GM19023 (cell line): ENCODE data around the gene TUBA8.

Experiments
- ATAC-seq: cut with Tn5 transposase; IDR thresholded peaks from one replicate; pipeline ENCODE4 v1.9.1; 2021; ENCODE audit warnings: mild to moderate bottlenecking, moderate library complexity; ENCODE audit not compliant: unreplicated experiment

Gene TUBA8

GRCh38 chr22:18077087-18077638, 33.4 kb upstream of the TUBA8 start:
- peak; percentile 8 for ATAC-seq

DNA sequence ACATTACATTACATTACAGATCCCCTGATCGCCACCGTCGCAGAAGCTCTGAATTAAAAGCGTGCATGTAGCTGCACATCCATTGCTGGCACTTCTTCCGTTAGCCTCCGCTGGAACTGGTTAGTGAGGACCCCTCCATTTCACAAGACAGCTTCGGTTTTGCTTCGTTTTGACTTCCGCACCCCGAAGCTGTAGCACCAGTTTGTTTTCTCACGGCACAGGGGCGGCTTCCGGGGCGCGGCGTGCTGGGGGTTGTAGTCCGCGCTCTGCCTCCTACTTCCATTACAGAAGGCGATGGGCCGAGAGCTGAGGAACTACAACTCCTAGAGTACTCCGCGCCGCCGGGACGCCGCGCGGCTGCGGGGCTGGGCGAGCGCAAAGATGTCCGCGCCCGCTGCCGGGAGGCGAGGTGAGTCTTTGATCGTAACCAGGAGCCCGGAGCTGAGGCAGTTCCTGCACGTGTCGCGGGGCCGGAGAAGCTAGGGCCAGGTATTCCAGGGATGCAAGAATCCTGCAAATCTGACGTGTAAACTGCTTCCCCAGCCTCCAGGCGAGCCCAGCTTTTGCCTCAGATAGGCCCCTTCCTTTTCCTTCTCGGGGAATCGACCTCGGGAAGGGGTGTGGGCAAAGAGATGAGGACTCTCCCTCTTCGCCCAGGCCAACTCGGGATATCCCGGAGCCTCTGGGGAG, 32.8 kb upstream of the TUBA8 start, which contains the start of gene PEX26:
PEX26 (plus strand) TSS at position 352 of the 690 bp plus-strand sequence. CDS start 387 bp downstream, outside the sequence.
- ATAC-seq, result peak; percentile 92

- peak; percentile 29 for ATAC-seq
These were observed 32.1 kb upstream of the TUBA8 start for GRCh38 chr22:18078329-18079041.

DNA sequence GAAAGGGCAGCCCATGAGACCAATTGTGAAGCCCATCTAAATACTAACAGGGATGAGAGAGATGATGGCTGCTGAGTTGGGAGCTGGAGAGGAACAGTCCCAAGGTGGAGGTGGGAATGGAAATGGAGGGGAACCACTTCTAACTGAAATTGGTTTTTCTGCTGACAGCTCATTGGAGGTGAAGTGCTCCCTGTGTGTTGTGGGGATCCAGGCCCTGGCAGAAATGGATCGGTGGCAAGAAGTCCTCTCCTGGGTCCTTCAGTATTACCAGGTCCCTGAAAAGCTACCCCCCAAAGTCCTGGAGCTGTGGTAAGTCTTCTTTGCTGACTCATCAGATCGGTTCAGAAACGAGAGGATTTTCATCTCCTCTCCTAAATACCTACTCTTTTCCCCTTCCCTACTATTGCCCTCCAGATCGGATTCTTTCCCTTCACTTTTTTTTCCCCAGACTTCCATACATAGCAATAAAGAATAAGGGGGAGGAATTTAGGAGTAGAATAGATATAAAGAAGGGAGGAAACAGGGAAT, 30.8 kb upstream of the TUBA8 start:
- ATAC-seq, result no peak

GRCh38 chr22:18081416-18081815, 29.2 kb upstream of the TUBA8 start:
- no peak for ATAC-seq

DNA sequence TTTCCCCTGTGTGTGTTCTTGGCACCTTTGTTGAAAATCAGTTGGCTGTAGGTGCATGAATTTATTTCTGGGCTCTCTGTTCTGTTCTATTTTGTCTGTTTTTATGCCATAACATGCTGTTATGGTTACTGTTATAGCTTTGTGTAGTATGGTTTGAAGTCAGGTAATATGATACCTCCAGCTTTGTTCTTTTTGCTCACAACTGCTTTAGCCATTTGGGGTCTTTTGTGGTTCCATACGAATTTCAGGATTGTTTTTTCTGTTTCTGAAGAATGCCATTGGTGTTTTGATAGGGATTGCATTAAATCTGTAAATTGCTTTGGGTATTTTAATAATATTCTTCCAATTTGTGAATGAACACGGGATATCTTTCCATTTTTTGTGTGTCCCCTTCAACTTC, 28.1 kb upstream of the TUBA8 start:
- no peak for ATAC-seq

GRCh38 chr22:18083406-18083805, 27.2 kb upstream of the TUBA8 start:
- no peak for ATAC-seq

DNA sequence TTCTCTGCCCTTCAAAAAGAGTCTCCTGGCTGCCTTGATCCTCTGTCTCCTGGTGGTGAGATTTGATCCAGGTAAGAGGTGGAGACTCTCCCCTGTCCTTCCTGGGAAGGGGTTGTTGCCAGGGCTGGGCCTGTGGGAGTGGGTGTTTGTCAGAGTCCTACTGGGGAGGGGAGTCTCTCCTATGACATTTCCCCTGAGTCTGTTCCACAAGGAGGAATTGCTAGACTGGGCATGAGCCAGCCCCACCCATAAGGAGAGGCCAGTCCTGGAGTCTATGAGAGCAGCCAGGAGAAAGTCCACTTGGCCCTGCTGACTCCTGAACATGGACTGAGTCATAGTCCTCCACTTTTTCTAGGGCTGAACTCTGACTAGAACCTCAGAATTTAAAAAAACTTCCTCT, 25.4 kb upstream of the TUBA8 start:
- ATAC-seq, result no peak

DNA sequence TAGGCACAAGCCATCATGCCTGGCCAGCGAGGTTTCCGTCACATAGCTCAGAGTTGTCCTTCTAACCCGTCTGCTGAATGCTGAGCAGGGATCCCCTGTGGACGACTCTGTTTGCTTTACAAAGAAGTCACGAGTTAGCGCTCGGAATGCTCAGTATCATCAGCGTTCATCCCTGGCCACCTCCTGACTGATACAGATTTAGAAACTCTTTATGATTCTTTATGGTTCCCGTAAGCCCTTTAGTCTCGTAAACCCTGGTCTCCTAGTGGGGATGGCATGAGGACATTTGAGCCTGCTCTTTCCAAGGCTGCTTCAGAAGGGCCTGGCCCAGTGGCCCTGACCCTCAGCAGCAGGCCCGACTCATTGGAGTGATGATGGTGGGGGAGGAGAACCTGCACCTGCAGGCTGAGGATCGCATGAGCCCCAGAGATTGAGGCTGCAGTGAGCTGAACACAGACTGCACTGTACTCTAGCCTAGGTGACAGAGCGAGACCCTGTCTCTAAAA, 23.2 kb upstream of the TUBA8 start:
- ATAC-seq, result no peak

DNA sequence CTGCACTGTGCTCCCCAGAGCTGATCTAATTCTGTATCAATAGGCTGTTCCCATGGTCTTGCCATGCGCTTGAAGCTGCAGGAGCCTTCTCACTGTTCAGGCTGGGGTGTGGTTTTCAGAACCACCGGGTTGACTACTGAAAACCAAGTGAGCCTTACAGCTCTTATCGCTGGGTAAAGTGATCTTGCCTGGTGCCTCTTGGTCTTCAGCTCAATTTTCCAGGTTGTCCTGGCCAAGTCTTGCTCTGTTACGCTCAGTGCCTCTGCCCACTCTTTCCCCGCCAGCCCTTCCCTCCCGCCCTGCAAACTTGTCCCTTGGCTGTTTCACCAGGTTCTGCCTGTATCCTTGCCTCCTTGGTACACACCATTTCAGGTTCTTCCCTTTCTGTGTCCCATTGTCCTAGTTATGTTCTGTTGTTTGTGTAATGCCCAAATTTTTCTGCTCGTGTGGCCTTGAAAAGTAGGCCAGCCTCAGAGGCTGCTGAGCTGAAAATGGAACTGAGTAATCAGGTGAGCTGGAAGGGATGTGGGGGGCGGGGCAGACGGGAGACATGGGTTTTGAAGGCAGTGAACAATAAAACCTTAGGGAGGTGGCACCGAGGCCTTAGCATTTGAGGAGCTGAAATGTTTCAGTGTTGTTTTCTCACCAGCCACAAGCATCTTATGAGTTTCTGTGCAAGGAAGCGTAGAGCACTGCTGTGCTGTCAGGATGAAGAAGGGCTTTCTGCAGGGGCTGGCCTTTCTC, 21.6 kb upstream of the TUBA8 start:
- no peak for ATAC-seq

GRCh38 chr22:18090286-18090685, 20.3 kb upstream of the TUBA8 start:
- no peak for ATAC-seq

- no peak for ATAC-seq
These were observed 19.1 kb upstream of the TUBA8 start for GRCh38 chr22:18091478-18091877.

DNA sequence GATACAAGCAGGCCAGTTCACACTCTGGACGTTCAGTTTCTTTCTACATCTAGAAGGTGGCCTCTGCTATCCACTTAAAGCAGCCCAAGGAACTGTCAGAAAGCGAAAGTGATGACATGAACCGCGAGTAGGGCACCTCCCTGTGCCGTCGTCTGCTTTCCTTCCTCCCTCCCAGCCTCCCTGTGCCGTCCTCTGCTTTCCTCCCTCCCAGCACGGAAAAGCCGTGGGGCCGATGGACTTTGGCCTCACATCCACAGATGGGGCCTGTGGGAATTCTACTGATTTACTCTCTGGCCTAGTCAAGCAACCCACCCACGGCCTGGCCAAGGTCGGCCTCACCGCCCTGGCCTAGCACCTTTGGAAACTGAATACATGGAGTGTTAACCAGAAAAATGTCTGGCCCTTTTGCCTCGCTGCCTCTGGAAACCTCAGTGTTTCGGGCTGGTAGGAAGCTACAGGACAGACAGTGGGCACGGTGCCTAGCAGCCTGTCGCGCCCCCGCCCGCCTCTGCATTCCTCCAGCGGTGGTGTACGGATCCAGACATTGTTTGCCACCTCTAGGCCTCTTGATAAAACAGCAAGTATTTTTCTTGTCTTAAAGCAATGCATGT, 18.6 kb upstream of the TUBA8 start:
- ATAC-seq, result no peak

DNA sequence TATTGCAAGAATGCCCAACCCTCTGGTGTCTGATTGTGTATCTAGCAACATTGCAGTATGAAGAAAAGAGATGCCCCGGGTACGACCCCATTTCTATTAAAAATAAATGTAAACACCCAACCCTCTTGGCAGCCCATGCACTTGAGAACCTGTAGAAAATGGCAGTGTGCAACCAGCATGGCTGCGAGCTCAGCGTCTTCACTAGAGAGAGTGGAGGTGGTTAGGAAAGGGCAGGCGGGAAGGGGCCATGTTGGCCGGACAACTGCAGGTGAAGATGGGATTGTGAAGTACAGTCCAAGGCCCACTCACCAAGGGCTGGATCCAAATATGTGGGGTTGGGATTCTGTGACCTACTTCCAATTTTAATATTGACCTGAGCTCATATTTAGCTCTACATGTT, 16.9 kb upstream of the TUBA8 start:
- ATAC-seq, result no peak

DNA sequence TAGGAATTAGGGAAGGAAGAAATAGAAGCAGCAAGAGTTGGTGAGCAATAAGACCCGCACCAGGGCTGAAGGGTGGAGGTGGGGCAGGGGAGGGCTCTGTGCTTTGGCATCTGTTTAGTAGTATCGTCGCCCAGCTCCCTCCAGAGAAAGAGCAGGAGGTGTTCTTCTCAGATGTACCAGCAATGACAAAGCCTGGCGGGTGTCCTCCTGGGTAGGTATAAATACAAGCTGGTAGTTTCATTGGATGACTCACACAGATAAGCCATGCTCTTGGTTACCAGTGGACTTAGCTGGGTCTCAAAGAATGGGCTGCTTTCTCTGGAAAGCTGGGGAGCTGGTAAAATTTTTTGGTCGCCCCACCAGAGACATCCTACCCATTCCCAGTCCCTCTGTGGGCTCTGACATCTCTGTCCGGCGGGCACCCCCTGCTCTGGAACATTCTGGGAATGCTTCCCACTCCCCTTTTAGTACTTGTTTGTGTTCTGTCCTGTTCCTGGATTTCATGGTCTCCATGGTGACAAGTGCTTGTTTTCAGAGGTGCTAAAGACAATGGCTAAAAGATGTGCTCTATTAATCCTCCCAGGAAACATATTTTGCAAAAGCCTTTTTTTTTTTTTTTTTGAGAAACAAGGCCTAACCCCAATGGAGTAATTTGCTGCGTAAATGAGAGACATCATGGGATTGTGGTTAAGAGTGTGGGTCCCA, 15.4 kb upstream of the TUBA8 start:
- ATAC-seq, result no peak

- ATAC-seq, result no peak
These were observed 13.8 kb upstream of the TUBA8 start for GRCh38 chr22:18096823-18097222.

GRCh38 chr22:18100781-18101180, 9.8 kb upstream of the TUBA8 start:
- ATAC-seq, result no peak

DNA sequence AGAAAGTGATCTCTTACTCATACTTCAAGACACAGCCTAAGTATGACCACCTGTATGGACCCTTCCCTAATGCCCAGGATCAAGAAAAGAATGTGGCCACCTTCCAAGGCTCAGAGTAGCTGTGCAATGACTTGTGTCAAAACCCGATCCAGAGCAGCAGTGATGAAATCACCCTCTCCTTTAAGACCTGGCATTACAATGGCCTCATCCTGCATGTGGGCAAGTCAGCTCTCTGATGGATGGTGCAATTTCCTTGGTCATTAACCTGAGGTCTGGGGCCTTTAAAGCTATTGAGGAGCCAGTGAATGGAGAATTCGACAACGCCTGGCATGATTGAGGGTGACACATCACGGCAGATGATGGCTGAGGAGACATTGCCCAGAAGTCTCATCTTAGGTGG, 9.1 kb upstream of the TUBA8 start:
- no peak for ATAC-seq

- ATAC-seq, result no peak
These were observed 6.9 kb upstream of the TUBA8 start for GRCh38 chr22:18103527-18104269.
